Keratinocyte (primary cell): ENCODE measurements around the gene CCDC54. TPM values are rescaled to one million over a fixed set of nuclear protein-coding genes. Genes with fewer than 3 reads are reported as not detected.

Experiments used
- DNase-seq: peaks from one replicate; pipeline ENCODE4 v3.0.0-alpha.2; 2011; ENCODE audit warnings: low read depth, missing footprints, low spot score
- FAIRE-seq: peaks from 2 replicates; lab custom pipeline; 2011; peaks lifted over from hg19 to GRCh38; lab: Jason Lieb, UNC
- H2AFZ ChIP-seq: 2 replicates; pipeline ENCODE4 v1.6.0; 2012; ENCODE audit warnings: low read length, control low read depth, inconsistent platforms; ENCODE audit not compliant: control insufficient read depth
- H3K27ac ChIP-seq: 2 replicates; pipeline ENCODE4 v1.5.1; 2011; ENCODE audit warnings: low read length; ENCODE audit not compliant: control insufficient read depth, insufficient read depth
- H3K27me3 ChIP-seq: 3 replicates; pipeline ENCODE4 v1.6.0; 2011; ENCODE audit warnings: low read length; ENCODE audit not compliant: control insufficient read depth, insufficient read depth; ENCODE audit errors: extremely low read depth
- H3K36me3 ChIP-seq, 2 experiments: 2 replicates in 1 of 2; 3 replicates in 1 of 2; pipeline ENCODE4 v1.5.1; 2011; ENCODE audit warnings: low read length in 2 of 2, mild to moderate bottlenecking in 1 of 2; ENCODE audit not compliant: control insufficient read depth in 2 of 2, insufficient read depth in 2 of 2; ENCODE audit errors: extremely low read depth in 1 of 2
- H3K4me1 ChIP-seq: 3 replicates; pipeline ENCODE4 v1.5.1; 2011; ENCODE audit warnings: low read length; ENCODE audit not compliant: control insufficient read depth, insufficient read depth; ENCODE audit errors: extremely low read depth
- H3K4me2 ChIP-seq: 3 replicates; pipeline ENCODE4 v1.6.0; 2011; ENCODE audit warnings: low read depth, low read length; ENCODE audit not compliant: control insufficient read depth, insufficient read depth; ENCODE audit errors: extremely low read depth
- H3K4me3 ChIP-seq, 3 experiments: fragments of 200-600 bp in 1 of 3; sonication (generic) in 1 of 3; 2 replicates in 2 of 3; 3 replicates in 1 of 3; pipeline ENCODE4 v1.5.1; 2011 to 2016; ENCODE audit warnings: low read length in 3 of 3, mild to moderate bottlenecking in 3 of 3, control low read depth in 2 of 3, inconsistent platforms in 1 of 3, low read depth in 1 of 3, mixed read lengths in 1 of 3, mixed run types in 1 of 3, moderate library complexity in 1 of 3; ENCODE audit not compliant: control insufficient read depth in 2 of 3, insufficient read depth in 2 of 3; ENCODE audit errors: extremely low read depth in 1 of 3
- H3K79me2 ChIP-seq: 2 replicates; pipeline ENCODE4 v1.6.0; 2012; ENCODE audit warnings: low read length; ENCODE audit not compliant: control insufficient read depth, insufficient read depth
- H3K9ac ChIP-seq: 3 replicates; pipeline ENCODE4 v1.6.0; 2011; ENCODE audit warnings: low read length; ENCODE audit not compliant: control insufficient read depth, insufficient read depth; ENCODE audit errors: extremely low read depth
- H3K9me1 ChIP-seq: 3 replicates; pipeline ENCODE4 v1.6.0; 2011; ENCODE audit warnings: low read length; ENCODE audit not compliant: control insufficient read depth, insufficient read depth; ENCODE audit errors: extremely low read depth
- H3K9me3 ChIP-seq: 2 replicates; pipeline ENCODE4 v1.5.1; 2012; ENCODE audit warnings: low read depth, low read length; ENCODE audit not compliant: control insufficient read depth
- H4K20me1 ChIP-seq: 3 replicates; pipeline ENCODE4 v1.6.0; 2011; ENCODE audit warnings: low read length; ENCODE audit not compliant: control insufficient read depth, insufficient read depth; ENCODE audit errors: extremely low read depth
- EZH2 ChIP-seq: IDR thresholded peaks from one replicate; pipeline ENCODE4 v1.6.1; 2012; ENCODE audit warnings: inconsistent platforms, mild to moderate bottlenecking, low read length, moderate library complexity
- dilution Hi-C: fragments of 300-500 bp; cut with MboI; formaldehyde crosslinking; loops from one replicate; pipeline ENCODE4 v1.7.0; 2020; ENCODE audit warnings: low sequenced_read_pairs; ENCODE audit not compliant: extremely low pct_ligation_motif_present
- polyA plus RNA-seq, 5 experiments: library from polyadenylated mRNA; depleted of rRNA in 3 of 5; stranded (reverse) in 3 of 5; stranded (forward) in 1 of 5; unstranded in 1 of 5; fragments of >200 nt; gene quantifications; 1 replicate in 1 of 5; 2 replicates in 3 of 5; 3 replicates in 1 of 5; pipeline versions ENCODE4 v1.2.1 to v1.2.3, GENCODE V29; 2011 to 2012; ENCODE audit warnings: missing spikeins in 2 of 5, low read depth in 1 of 5, low replicate concordance in 1 of 5
- TF ChIP-seq, protein P1 (sequence below), 3 experiments: IDR thresholded peaks in 1 of 3; conservative IDR thresholded peaks in 1 of 3; optimal IDR thresholded peaks in 1 of 3; 2 replicates in 2 of 3; 3 replicates in 1 of 3; pipeline versions ENCODE3 to v1.5.1; 2011; ENCODE audit warnings: low read length in 3 of 3, mild to moderate bottlenecking in 3 of 3, moderate library complexity in 2 of 3, control low read depth in 1 of 3, inconsistent platforms in 1 of 3; ENCODE audit not compliant: insufficient read depth in 2 of 3; ENCODE audit errors: extremely low read depth in 1 of 3

Gene CCDC54
- polyA plus RNA-seq, 1 donor (not counting 4 experiments of a cell fraction or from before 2014, with no cell fraction given): not detected

- Histone ChIP-seq H3K9me3 (peaks cover 2% of the 10 kb centered on the region), H3K27me3 (no peaks in the 10 kb centered on the region), H3K27ac (no peak overlapping the region), H4K20me1 (no peaks in the 10 kb centered on the region), H3K4me2 (no peak overlapping the region), H3K79me2 (no peaks in the 10 kb centered on the region), H3K4me3 (no peak overlapping the region), H3K9me1 (no peaks in the 10 kb centered on the region), H3K36me3 (no peaks in the 10 kb centered on the region), H3K4me1 (no peaks in the 10 kb centered on the region), H3K9ac (no peak overlapping the region), H2AFZ (no peak overlapping the region)
- DNase-seq: no peak
- dilution Hi-C loops: no loop called here
- no peak for FAIRE-seq
- TF ChIP-seq EZH2: no peak
- TF ChIP-seq, protein P1, sequence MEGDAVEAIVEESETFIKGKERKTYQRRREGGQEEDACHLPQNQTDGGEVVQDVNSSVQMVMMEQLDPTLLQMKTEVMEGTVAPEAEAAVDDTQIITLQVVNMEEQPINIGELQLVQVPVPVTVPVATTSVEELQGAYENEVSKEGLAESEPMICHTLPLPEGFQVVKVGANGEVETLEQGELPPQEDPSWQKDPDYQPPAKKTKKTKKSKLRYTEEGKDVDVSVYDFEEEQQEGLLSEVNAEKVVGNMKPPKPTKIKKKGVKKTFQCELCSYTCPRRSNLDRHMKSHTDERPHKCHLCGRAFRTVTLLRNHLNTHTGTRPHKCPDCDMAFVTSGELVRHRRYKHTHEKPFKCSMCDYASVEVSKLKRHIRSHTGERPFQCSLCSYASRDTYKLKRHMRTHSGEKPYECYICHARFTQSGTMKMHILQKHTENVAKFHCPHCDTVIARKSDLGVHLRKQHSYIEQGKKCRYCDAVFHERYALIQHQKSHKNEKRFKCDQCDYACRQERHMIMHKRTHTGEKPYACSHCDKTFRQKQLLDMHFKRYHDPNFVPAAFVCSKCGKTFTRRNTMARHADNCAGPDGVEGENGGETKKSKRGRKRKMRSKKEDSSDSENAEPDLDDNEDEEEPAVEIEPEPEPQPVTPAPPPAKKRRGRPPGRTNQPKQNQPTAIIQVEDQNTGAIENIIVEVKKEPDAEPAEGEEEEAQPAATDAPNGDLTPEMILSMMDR (optimal IDR thresholded peaks at IDR 0.05 in 1 of 3, IDR thresholded peaks at IDR 0.05 in 1 of 3, conservative IDR thresholded peaks at IDR 0.05 in 1 of 3; ENCODE audit: extremely low read depth in 1 of 3, insufficient read depth in 2 of 3, low read length in 3 of 3): no peak
These were observed 31.3 kb downstream of the CCDC54 start for GRCh38 chr3:107408513-107408912.

GRCh38 chr3:107409365-107409764 lies 32.1 kb downstream of the CCDC54 start:
- H2AFZ ChIP-seq: no peak overlapping the region
- H3K36me3 ChIP-seq: no peaks in the 10 kb centered on the region
- H3K9me1 ChIP-seq: no peaks in the 10 kb centered on the region
- DNase-seq: no peak
- FAIRE-seq: no peak
- no peaks in the 10 kb centered on the region for H4K20me1 ChIP-seq
- H3K4me1 ChIP-seq: no peaks in the 10 kb centered on the region
- H3K79me2 ChIP-seq: no peaks in the 10 kb centered on the region
- no peak overlapping the region for H3K27ac ChIP-seq
- no peak overlapping the region for H3K4me2 ChIP-seq
- H3K27me3 ChIP-seq: no peaks in the 10 kb centered on the region
- dilution Hi-C loops: no loop called here
- H3K9ac ChIP-seq: no peak overlapping the region
- H3K9me3 ChIP-seq: peaks cover 2% of the 10 kb centered on the region
- TF ChIP-seq EZH2: no peak
- TF ChIP-seq, protein P1 (optimal IDR thresholded peaks at IDR 0.05 in 1 of 3, IDR thresholded peaks at IDR 0.05 in 1 of 3, conservative IDR thresholded peaks at IDR 0.05 in 1 of 3; ENCODE audit: extremely low read depth in 1 of 3, insufficient read depth in 2 of 3, low read length in 3 of 3): no peak
- no peak overlapping the region for H3K4me3 ChIP-seq
